ENCODE measurements around the gene A4GNT.
"Not testable (repeated sequence)": the region's sequence is repeated elsewhere in the genome, so short reads cannot be mapped to it uniquely, and the experiment has no call there.

DNA sequence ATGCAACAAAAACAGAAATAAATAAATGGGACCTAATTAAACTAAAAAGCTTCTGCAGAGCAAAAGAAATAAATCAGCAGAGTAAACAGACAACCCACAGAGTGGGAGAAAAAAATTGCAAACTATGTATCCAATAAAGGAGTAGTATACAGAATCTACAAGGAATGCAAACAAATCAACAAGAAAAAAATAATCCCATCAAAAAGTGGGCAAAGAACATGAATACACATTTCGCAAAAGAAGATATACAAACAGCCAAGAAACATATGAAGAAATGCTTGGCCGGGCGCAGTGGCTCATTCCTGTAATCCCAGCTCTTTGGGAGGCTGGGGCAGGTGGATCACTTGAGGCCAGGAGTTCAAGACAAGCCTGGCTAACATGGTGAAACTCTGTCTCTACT, 10.0 kb upstream of the A4GNT start:
- TF ChIP-seq, protein P1, sequence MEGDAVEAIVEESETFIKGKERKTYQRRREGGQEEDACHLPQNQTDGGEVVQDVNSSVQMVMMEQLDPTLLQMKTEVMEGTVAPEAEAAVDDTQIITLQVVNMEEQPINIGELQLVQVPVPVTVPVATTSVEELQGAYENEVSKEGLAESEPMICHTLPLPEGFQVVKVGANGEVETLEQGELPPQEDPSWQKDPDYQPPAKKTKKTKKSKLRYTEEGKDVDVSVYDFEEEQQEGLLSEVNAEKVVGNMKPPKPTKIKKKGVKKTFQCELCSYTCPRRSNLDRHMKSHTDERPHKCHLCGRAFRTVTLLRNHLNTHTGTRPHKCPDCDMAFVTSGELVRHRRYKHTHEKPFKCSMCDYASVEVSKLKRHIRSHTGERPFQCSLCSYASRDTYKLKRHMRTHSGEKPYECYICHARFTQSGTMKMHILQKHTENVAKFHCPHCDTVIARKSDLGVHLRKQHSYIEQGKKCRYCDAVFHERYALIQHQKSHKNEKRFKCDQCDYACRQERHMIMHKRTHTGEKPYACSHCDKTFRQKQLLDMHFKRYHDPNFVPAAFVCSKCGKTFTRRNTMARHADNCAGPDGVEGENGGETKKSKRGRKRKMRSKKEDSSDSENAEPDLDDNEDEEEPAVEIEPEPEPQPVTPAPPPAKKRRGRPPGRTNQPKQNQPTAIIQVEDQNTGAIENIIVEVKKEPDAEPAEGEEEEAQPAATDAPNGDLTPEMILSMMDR (IDR thresholded peaks at IDR 0.05), result not testable (repeated sequence)
- not testable (repeated sequence) for TF ChIP-seq POLR2A, EP300, POLR2AphosphoS5 (IDR thresholded peaks at IDR 0.05)

All from stomach (tissue), 4 donors.